A549 (cell line): ENCODE data around the gene ANO7. TPM values are rescaled to one million over a fixed set of nuclear protein-coding genes. Genes with fewer than 3 reads are reported as not detected.

ENCODE experiments used
- ATAC-seq, 2 experiments: fragments of 200-7000 bp in 1 of 2; fragments of >200 bp in 1 of 2; cut with Nextera tagmentation in 1 of 2; cut with Tn5 transposase in 1 of 2; 3 replicates each; pipeline versions ENCODE4 v1.8.0 to v1.9.1; 2018 to 2020; ENCODE audit warnings: mild to moderate bottlenecking in 1 of 2, moderate library complexity in 1 of 2
- CTCF ChIA-PET: fragments of 300-600 bp; sonication (Branson Sonifier 250); formaldehyde crosslinking; extraction: SDS; loops from one replicate; lab custom pipeline; 2021; ENCODE audit warnings: antibody characterized with exemption, inconsistent platforms; lab: Yijun Ruan, JAX
- POLR2A ChIA-PET: fragments of 350-600 bp; formaldehyde crosslinking; extraction: SDS; loops from one replicate; lab custom pipeline; 2021; ENCODE audit warnings: antibody characterized with exemption, inconsistent platforms; lab: Yijun Ruan, JAX
- DNase-seq, 2 experiments: peaks; one replicate each; pipeline versions ENCODE4 v3.0.0 to v3.0.0-alpha.2; 2011 to 2016; ENCODE audit warnings: low read depth in 1 of 2, low spot score in 1 of 2
- FAIRE-seq: peaks from 2 replicates; lab custom pipeline; 2011; peaks lifted over from hg19 to GRCh38; lab: Jason Lieb, UNC
- H3K27ac ChIP-seq, 2 experiments: fragments of >200 bp; sonication (Bioruptor Twin); formaldehyde crosslinking; 3 replicates each; pipeline ENCODE4 v1.5.1; 2016 to 2017
- H3K4me1 ChIP-seq: fragments of >200 bp; sonication (Bioruptor Twin); formaldehyde crosslinking; 3 replicates; pipeline ENCODE4 v1.6.1; 2016
- H3K4me2 ChIP-seq: fragments of >200 bp; sonication (Bioruptor Twin); formaldehyde crosslinking; 3 replicates; pipeline ENCODE4 v1.6.1; 2016
- H3K4me3 ChIP-seq: fragments of >200 bp; sonication (Bioruptor Twin); formaldehyde crosslinking; 3 replicates; pipeline ENCODE4 v1.5.1; 2016
- H3K9me3 ChIP-seq: fragments of >200 bp; sonication (Bioruptor Twin); formaldehyde crosslinking; 3 replicates; pipeline ENCODE4 v1.6.1; 2016
- BHLHE40 ChIP-seq: IDR thresholded peaks from 2 replicates; pipeline ENCODE4 v1.6.1; 2012; ENCODE audit warnings: low read depth, low read length, inconsistent platforms
- CBX2 ChIP-seq: fragments of 200-600 bp; sonication (generic); IDR thresholded peaks from 2 replicates; pipeline ENCODE4 v1.6.1; 2016; ENCODE audit warnings: low read depth, mild to moderate bottlenecking, borderline replicate concordance
- CBX8 ChIP-seq: fragments of 200-600 bp; sonication (generic); IDR thresholded peaks from 2 replicates; pipeline ENCODE4 v1.6.1; 2016
- CEBPB ChIP-seq, 2 experiments: fragments of >200 bp in 1 of 2; sonication (Bioruptor Twin) in 1 of 2; formaldehyde crosslinking in 1 of 2; IDR thresholded peaks; 2 replicates each; pipeline ENCODE4 v1.6.1; 2012 to 2016
- CHD2 ChIP-seq: fragments of 150-350 bp; IDR thresholded peaks from 2 replicates; pipeline ENCODE4 v1.6.1; 2014; ENCODE audit warnings: low read length; ENCODE audit not compliant: partially characterized antibody
- CHD4 ChIP-seq: fragments of 200-600 bp; sonication (generic); IDR thresholded peaks from 2 replicates; pipeline ENCODE4 v1.6.1; 2016; ENCODE audit warnings: antibody characterized with exemption, mild to moderate bottlenecking, borderline replicate concordance
- EHF ChIP-seq: fragments of 250-450 bp; sonication (Bioruptor Pico); IDR thresholded peaks from 2 replicates; pipeline ENCODE4 v1.5.0; 2020; ENCODE audit warnings: mild to moderate bottlenecking
- EHMT2 ChIP-seq: fragments of 200-600 bp; sonication (generic); IDR thresholded peaks from 2 replicates; pipeline ENCODE4 v1.6.1; 2016; ENCODE audit warnings: antibody characterized with exemption, low read depth, mild to moderate bottlenecking, moderate library complexity
- EP300 ChIP-seq, 2 experiments: fragments of >200 bp; sonication (Bioruptor Twin); formaldehyde crosslinking; IDR thresholded peaks; 2 replicates in 1 of 2; 3 replicates in 1 of 2; pipeline ENCODE4 v1.6.1; 2016 to 2017
- FOSB ChIP-seq: fragments of 250-450 bp; sonication (Bioruptor Pico); IDR thresholded peaks from 2 replicates; pipeline ENCODE4 v1.5.0; 2020; ENCODE audit warnings: mild to moderate bottlenecking, moderate library complexity
- HDAC2 ChIP-seq: fragments of 200-600 bp; sonication (generic); IDR thresholded peaks from 2 replicates; pipeline ENCODE4 v1.6.1; 2016
- HOXB5 ChIP-seq: fragments of 250-450 bp; sonication (Bioruptor Pico); IDR thresholded peaks from 2 replicates; pipeline ENCODE4 v1.5.0; 2020; ENCODE audit warnings: mild to moderate bottlenecking, moderate library complexity
- NFE2L2 ChIP-seq: fragments of 150-350 bp; conservative IDR thresholded peaks from 2 replicates; pipeline ENCODE4 v1.6.1; 2014; ENCODE audit warnings: low read length
- NR3C1 ChIP-seq: fragments of >200 bp; sonication (Bioruptor Twin); formaldehyde crosslinking; IDR thresholded peaks from 3 replicates; pipeline ENCODE4 v1.6.1; 2017
- POLR2A ChIP-seq: IDR thresholded peaks from 2 replicates; pipeline ENCODE4 v1.6.1; 2012; ENCODE audit warnings: mild to moderate bottlenecking, low read length
- POLR2AphosphoS2 ChIP-seq: conservative IDR thresholded peaks from 2 replicates; pipeline ENCODE4 v1.6.1; 2012; ENCODE audit warnings: low read length, improper control_type of control experiment, inconsistent platforms
- RFX5 ChIP-seq: fragments of 450-650 bp; IDR thresholded peaks from 2 replicates; pipeline ENCODE4 v1.7.1; 2014; ENCODE audit warnings: antibody characterized with exemption, mild to moderate bottlenecking, moderate library complexity
- RNF2 ChIP-seq: fragments of 200-600 bp; sonication (generic); IDR thresholded peaks from 2 replicates; pipeline ENCODE4 v1.6.1; 2016; ENCODE audit warnings: low read depth, mild to moderate bottlenecking, antibody characterized with exemption, moderate library complexity, borderline replicate concordance
- SREBF2 ChIP-seq: fragments of 450-650 bp; IDR thresholded peaks from 2 replicates; pipeline ENCODE4 v1.6.1; 2014; ENCODE audit warnings: mild to moderate bottlenecking, moderate library complexity
- TFCP2L1 ChIP-seq: fragments of 250-450 bp; sonication (Bioruptor Pico); IDR thresholded peaks from 2 replicates; pipeline ENCODE4 v1.5.0; 2021; ENCODE audit warnings: mild to moderate bottlenecking
- TP53 ChIP-seq: fragments of 250-450 bp; sonication (Bioruptor Pico); IDR thresholded peaks from 2 replicates; pipeline ENCODE4 v1.5.0; 2021; ENCODE audit warnings: mild to moderate bottlenecking, moderate library complexity
- ZC3H11A ChIP-seq: fragments of 450-650 bp; IDR thresholded peaks from 2 replicates; pipeline ENCODE4 v1.6.1; 2014; ENCODE audit warnings: antibody characterized with exemption, mild to moderate bottlenecking
- ZFP36 ChIP-seq: fragments of 450-650 bp; IDR thresholded peaks from 2 replicates; pipeline ENCODE4 v1.6.1; 2014; ENCODE audit warnings: borderline replicate concordance; ENCODE audit not compliant: partially characterized antibody
- WGBS: methylation state at CpG from one replicate; pipeline ENCODE4 v1.1.6; 2017; ENCODE audit errors: missing lambda C conversion rate; 5-methylcytosine and 5-hydroxymethylcytosine counted together
- polyA plus RNA-seq, 4 experiments: library from polyadenylated mRNA; depleted of rRNA in 3 of 4; stranded (reverse); fragments of >200 nt; fragmentation: RNase III in 1 of 4; extraction: RNeasy Plus Mini Kit Qiagen cat#74134 plus additional on column Dnase treatment in 1 of 4; gene quantifications; 2 replicates in 3 of 4; 3 replicates in 1 of 4; pipeline ENCODE4 v1.2.3, GENCODE V29; 2011 to 2017
- TF ChIP-seq, protein P1 (sequence below): IDR thresholded peaks from 2 replicates; pipeline ENCODE4 v1.6.1; 2012
- TF ChIP-seq, protein P2 (sequence below): IDR thresholded peaks from 2 replicates; pipeline ENCODE4 v1.6.1; 2012; ENCODE audit warnings: low read depth, borderline replicate concordance
- TF ChIP-seq, protein P3 (sequence below): fragments of 250-450 bp; sonication (Bioruptor Pico); IDR thresholded peaks from 2 replicates; pipeline ENCODE4 v1.5.0; 2021; ENCODE audit warnings: mild to moderate bottlenecking, moderate library complexity, borderline replicate concordance
- TF ChIP-seq, protein P4 (sequence below): fragments of 150-350 bp; IDR thresholded peaks from 2 replicates; pipeline ENCODE4 v1.6.1; 2014; ENCODE audit warnings: low read depth, mild to moderate bottlenecking, low read length

ANO7 gene
- polyA plus RNA-seq, 2 of the 4 experiments (the other 2 are of a cell fraction): 0.92 to 2.7 TPM

DNA sequence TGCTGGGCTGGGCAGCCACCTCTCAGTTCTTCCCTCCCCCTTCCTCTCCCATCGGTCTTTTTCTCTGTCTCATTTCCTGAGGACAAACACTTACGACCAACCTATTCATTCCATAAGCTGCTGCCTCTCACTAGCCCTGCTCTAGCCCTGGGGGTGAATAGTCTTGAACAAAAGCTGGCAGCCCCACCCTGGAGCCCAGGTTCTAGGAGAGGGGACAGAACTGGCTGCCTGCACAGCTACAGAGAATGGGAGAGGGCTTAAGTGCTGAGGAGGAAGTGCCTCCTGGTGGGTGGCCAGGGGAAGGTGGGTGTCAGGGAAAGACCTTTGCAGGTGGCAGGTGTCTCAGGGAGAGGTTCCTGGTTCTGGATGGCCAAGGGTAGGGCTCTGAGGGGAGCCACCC lies 22.8 kb downstream of the ANO7 start:
- TF ChIP-seq, protein P1, sequence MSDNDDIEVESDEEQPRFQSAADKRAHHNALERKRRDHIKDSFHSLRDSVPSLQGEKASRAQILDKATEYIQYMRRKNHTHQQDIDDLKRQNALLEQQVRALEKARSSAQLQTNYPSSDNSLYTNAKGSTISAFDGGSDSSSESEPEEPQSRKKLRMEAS: no peak
- TF ChIP-seq ZFP36 (no peak), CHD2 (no peak)
- no peaks in the 10 kb centered on the region for H3K4me1 ChIP-seq
- CTCF ChIA-PET: no interaction called here
- H3K9me3 ChIP-seq: no peaks in the 10 kb centered on the region
- 8% methylated on average over 2 of the region's 2 CpGs for WGBS
- no peak for DNase-seq
- no peak for FAIRE-seq
- no peak overlapping the region for H3K4me2 ChIP-seq
- H3K4me3 ChIP-seq: no peak overlapping the region
- POLR2A ChIA-PET: interaction anchor here (0.6 kb wide), 1 partner anchor 443 kb away, joined by 3 read pairs; no protein-coding TSS in a partner anchor
- H3K27ac ChIP-seq: no peak overlapping the region
- ATAC-seq: no peak; a peak in 1 of 6 replicates

DNA sequence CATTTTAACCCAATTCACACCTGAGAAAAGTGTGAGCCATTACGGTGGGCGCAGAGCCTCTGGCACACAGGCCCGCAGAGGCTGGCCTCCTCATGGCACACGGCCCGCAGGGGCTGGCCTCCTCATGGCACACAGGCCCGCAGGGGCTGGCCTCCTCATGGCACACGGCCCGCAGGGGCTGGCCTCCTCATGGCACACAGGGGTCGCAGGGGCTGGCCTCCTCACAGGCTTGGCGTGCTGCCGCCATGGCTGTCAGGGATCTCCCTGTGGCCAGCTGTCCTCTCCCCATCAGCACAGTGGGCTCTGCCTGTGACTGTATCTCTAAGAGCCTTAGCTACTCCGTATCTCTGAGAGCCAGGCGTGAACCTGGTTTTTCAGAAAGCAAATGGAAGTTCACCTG lies 24.6 kb downstream of the ANO7 start:
- ATAC-seq: no peak
- WGBS: 78% methylated on average over 9 of the region's 13 CpGs
- no peak for TF ChIP-seq SREBF2
- TF ChIP-seq HDAC2: no peak
- TF ChIP-seq RFX5: no peak
- TF ChIP-seq CBX8: no peak
- no peak for TF ChIP-seq NFE2L2
- no peak for TF ChIP-seq NR3C1
- TF ChIP-seq RNF2: no peak
- Histone ChIP-seq H3K4me3 (no peak overlapping the region), H3K4me1 (no peaks in the 10 kb centered on the region), H3K27ac (no peak overlapping the region), H3K9me3 (no peaks in the 10 kb centered on the region), H3K4me2 (no peak overlapping the region)
- ChIA-PET CTCF (interaction anchor here (0.7 kb wide), 1 partner anchor 733 kb away, joined by 3 read pairs; no protein-coding TSS in a partner anchor), POLR2A (no interaction called here)
- no peak for FAIRE-seq
- no peak for DNase-seq

DNA sequence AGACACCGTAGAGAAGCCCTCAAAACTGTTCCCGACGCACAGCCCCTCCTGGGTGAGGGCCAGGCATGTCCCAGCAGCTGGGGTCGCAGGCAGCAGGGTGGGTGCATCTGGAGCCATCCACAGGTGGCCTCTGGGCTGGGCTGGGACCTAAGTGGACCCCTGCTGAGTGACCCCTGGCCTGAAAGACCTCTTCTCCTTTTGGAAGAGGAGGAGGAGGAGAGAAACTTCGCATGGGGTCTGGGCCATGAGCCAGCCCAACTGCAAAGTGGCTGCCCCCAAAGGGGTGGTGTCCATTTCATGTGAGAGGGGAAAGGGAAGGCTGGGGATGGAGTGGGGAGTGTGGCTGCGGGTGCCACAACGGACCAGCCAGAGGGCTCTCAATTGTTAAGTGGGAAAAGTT lies 25.1 kb downstream of the ANO7 start:
- 80% methylated on average over 7 of the region's 7 CpGs for WGBS
- POLR2A ChIA-PET: no interaction called here
- FAIRE-seq: no peak

More for the DNA sequence above, 25.1 kb downstream of the ANO7 start:
- ATAC-seq (no peak), DNase-seq (no peak)
- CTCF ChIA-PET: interaction anchor here (0.7 kb wide), 1 partner anchor 734 kb away, joined by 3 read pairs; no protein-coding TSS in a partner anchor
- H3K4me2 ChIP-seq: no peak overlapping the region
- H3K4me1 ChIP-seq: no peaks in the 10 kb centered on the region
- H3K9me3 ChIP-seq: no peaks in the 10 kb centered on the region
- TF ChIP-seq, protein P2, sequence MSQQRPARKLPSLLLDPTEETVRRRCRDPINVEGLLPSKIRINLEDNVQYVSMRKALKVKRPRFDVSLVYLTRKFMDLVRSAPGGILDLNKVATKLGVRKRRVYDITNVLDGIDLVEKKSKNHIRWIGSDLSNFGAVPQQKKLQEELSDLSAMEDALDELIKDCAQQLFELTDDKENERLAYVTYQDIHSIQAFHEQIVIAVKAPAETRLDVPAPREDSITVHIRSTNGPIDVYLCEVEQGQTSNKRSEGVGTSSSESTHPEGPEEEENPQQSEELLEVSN: no peak
- TF ChIP-seq BHLHE40 (no peak), ZC3H11A (no peak), POLR2AphosphoS2 (no peak), EHMT2 (no peak), SREBF2 (no peak), TP53 (CRISPR knock-in tag) (no peak), POLR2A (no peak), HDAC2 (no peak), CEBPB (IDR thresholded peaks at IDR 0.05) (no peak), EHF (CRISPR knock-in tag) (no peak), FOSB (CRISPR knock-in tag) (no peak), EP300 (IDR thresholded peaks at IDR 0.05) (no peak), CHD4 (no peak), CBX2 (no peak), HOXB5 (no peak), TFCP2L1 (CRISPR knock-in tag) (no peak)
- TF ChIP-seq, protein P3, sequence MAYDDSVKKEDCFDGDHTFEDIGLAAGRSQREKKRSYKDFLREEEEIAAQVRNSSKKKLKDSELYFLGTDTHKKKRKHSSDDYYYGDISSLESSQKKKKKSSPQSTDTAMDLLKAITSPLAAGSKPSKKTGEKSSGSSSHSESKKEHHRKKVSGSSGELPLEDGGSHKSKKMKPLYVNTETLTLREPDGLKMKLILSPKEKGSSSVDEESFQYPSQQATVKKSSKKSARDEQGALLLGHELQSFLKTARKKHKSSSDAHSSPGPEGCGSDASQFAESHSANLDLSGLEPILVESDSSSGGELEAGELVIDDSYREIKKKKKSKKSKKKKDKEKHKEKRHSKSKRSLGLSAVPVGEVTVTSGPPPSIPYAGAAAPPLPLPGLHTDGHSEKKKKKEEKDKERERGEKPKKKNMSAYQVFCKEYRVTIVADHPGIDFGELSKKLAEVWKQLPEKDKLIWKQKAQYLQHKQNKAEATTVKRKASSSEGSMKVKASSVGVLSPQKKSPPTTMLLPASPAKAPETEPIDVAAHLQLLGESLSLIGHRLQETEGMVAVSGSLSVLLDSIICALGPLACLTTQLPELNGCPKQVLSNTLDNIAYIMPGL: no peak
- TF ChIP-seq, protein P4, sequence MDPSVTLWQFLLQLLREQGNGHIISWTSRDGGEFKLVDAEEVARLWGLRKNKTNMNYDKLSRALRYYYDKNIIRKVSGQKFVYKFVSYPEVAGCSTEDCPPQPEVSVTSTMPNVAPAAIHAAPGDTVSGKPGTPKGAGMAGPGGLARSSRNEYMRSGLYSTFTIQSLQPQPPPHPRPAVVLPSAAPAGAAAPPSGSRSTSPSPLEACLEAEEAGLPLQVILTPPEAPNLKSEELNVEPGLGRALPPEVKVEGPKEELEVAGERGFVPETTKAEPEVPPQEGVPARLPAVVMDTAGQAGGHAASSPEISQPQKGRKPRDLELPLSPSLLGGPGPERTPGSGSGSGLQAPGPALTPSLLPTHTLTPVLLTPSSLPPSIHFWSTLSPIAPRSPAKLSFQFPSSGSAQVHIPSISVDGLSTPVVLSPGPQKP: no peak
- TF ChIP-seq, all 56 proteins: peak for 0
- Histone ChIP-seq H3K27ac (no peak overlapping the region), H3K4me3 (no peak overlapping the region)
